HG03060 (cell line): ENCODE results near the gene KRTAP10-10.
"Not testable (repeated sequence)": the region's sequence is repeated elsewhere in the genome, so short reads cannot be mapped to it uniquely, and the experiment has no call there.

ENCODE experiments used
- ATAC-seq: cut with Tn5 transposase; IDR thresholded peaks from one replicate; pipeline ENCODE4 v1.9.1; 2021; ENCODE audit warnings: low read depth, moderate number of reproducible peaks; ENCODE audit not compliant: unreplicated experiment

KRTAP10-10 gene

GRCh38 chr21:44671911-44672310 lies 34.8 kb downstream of the KRTAP10-10 start:
- no peak for ATAC-seq

GRCh38 chr21:44677881-44678280 lies 40.7 kb downstream of the KRTAP10-10 start:
- no peak for ATAC-seq

GRCh38 chr21:44681152-44681551 lies 44.0 kb downstream of the KRTAP10-10 start:
- ATAC-seq = no peak

GRCh38 chr21:44681861-44682579 lies 44.9 kb downstream of the KRTAP10-10 start, which contains the start of gene KRTAP12-1:
Gene KRTAP12-1, minus strand, starts transcription at chr21:44682163. Its CDS starts 40 bp downstream, at chr21:44682123.
- no peak for ATAC-seq

- ATAC-seq = no peak
Observed at GRCh38 chr21:44682580-44683151, 45.5 kb downstream of the KRTAP10-10 start.

GRCh38 chr21:44684077-44684476 lies 46.9 kb downstream of the KRTAP10-10 start:
- ATAC-seq = no peak

GRCh38 chr21:44684483-44684882 lies 47.3 kb downstream of the KRTAP10-10 start:
- ATAC-seq = no peak

GRCh38 chr21:44685050-44685449 lies 47.9 kb downstream of the KRTAP10-10 start:
- ATAC-seq = not testable (repeated sequence)

GRCh38 chr21:44686000-44686781 lies 49.0 kb downstream of the KRTAP10-10 start:
- no peak for ATAC-seq

GRCh38 chr21:44686843-44687561 lies 49.8 kb downstream of the KRTAP10-10 start:
- no peak for ATAC-seq

GRCh38 chr21:44687671-44688070 lies 50.5 kb downstream of the KRTAP10-10 start:
- no peak for ATAC-seq
